ENCODE measurements around the gene RNF183.

DNA sequence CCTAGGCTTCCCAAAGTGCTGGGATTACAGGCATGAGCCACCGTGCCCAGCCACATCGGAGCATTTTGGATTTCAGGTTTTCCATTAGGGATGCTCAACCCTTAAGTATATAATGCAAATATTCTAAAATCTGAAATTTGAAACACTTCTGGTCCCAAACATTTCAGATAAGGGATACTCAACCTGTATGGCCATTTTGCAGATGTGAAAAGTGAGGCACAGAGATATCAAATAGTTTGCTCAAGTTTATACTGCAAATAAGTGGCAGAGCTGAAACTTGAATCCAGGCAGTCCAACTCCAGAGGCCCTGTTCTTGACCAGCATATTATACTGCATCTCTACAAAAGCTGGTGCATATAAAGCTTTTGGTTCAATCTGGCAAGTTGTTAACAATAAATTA is 34.5 kb upstream of the RNF183 start:
- TF ChIP-seq, protein P1, sequence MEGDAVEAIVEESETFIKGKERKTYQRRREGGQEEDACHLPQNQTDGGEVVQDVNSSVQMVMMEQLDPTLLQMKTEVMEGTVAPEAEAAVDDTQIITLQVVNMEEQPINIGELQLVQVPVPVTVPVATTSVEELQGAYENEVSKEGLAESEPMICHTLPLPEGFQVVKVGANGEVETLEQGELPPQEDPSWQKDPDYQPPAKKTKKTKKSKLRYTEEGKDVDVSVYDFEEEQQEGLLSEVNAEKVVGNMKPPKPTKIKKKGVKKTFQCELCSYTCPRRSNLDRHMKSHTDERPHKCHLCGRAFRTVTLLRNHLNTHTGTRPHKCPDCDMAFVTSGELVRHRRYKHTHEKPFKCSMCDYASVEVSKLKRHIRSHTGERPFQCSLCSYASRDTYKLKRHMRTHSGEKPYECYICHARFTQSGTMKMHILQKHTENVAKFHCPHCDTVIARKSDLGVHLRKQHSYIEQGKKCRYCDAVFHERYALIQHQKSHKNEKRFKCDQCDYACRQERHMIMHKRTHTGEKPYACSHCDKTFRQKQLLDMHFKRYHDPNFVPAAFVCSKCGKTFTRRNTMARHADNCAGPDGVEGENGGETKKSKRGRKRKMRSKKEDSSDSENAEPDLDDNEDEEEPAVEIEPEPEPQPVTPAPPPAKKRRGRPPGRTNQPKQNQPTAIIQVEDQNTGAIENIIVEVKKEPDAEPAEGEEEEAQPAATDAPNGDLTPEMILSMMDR (tag by site-specific recombination; IDR thresholded peaks at IDR 0.05) = no peak
- TF ChIP-seq ZNF510 (tag by site-specific recombination; IDR thresholded peaks at IDR 0.05; ENCODE audit: insufficient replicate concordance) (no peak), ZNF155 (tag by site-specific recombination; IDR thresholded peaks at IDR 0.05) (no peak), SCRT1 (tag by site-specific recombination; IDR thresholded peaks at IDR 0.05; ENCODE audit: borderline replicate concordance) (no peak), ZNF580 (tag by site-specific recombination; IDR thresholded peaks at IDR 0.05) (no peak)
- TF ChIP-seq, protein P2, sequence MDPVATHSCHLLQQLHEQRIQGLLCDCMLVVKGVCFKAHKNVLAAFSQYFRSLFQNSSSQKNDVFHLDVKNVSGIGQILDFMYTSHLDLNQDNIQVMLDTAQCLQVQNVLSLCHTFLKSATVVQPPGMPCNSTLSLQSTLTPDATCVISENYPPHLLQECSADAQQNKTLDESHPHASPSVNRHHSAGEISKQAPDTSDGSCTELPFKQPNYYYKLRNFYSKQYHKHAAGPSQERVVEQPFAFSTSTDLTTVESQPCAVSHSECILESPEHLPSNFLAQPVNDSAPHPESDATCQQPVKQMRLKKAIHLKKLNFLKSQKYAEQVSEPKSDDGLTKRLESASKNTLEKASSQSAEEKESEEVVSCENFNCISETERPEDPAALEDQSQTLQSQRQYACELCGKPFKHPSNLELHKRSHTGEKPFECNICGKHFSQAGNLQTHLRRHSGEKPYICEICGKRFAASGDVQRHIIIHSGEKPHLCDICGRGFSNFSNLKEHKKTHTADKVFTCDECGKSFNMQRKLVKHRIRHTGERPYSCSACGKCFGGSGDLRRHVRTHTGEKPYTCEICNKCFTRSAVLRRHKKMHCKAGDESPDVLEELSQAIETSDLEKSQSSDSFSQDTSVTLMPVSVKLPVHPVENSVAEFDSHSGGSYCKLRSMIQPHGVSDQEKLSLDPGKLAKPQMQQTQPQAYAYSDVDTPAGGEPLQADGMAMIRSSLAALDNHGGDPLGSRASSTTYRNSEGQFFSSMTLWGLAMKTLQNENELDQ (tag by site-specific recombination; IDR thresholded peaks at IDR 0.05; ENCODE audit: low read depth) = no peak

All from HEK293 (cell line).